Activated CD8-positive, alpha-beta memory T cell treated with anti-CD3 and anti-CD28 coated beads, Interleukin-2, amount 50 U/mL, for 4 hours (primary cell): Measurements from ENCODE around the gene LRRIQ1.
"Not testable (repeated sequence)": the region's sequence is repeated elsewhere in the genome, so short reads cannot be mapped to it uniquely, and the experiment has no call there.

Source experiments
- DNase-seq: peaks from one replicate; pipeline ENCODE4 v3.0.0-alpha.2; 2020

LRRIQ1 gene

GRCh38 chr12:85065837-85066482 lies 29.8 kb downstream of the LRRIQ1 start:
- DNase-seq = no peak

GRCh38 chr12:85072826-85073225 lies 36.7 kb downstream of the LRRIQ1 start:
- no peak for DNase-seq

- no peak for DNase-seq
Measured at GRCh38 chr12:85076688-85077430, 40.7 kb downstream of the LRRIQ1 start.

GRCh38 chr12:85085066-85085465 lies 48.9 kb downstream of the LRRIQ1 start:
- no peak for DNase-seq

GRCh38 chr12:85089792-85090191 lies 53.6 kb downstream of the LRRIQ1 start:
- DNase-seq = no peak

- no peak for DNase-seq
Measured at GRCh38 chr12:85092814-85093370, 56.7 kb downstream of the LRRIQ1 start.

GRCh38 chr12:85095501-85095900 lies 59.4 kb downstream of the LRRIQ1 start:
- DNase-seq = no peak

GRCh38 chr12:85130646-85131045 lies 94.5 kb downstream of the LRRIQ1 start:
- DNase-seq = no peak

GRCh38 chr12:85138833-85139232 lies 102.7 kb downstream of the LRRIQ1 start:
- no peak for DNase-seq

GRCh38 chr12:85147331-85147730 lies 111.2 kb downstream of the LRRIQ1 start:
- DNase-seq = no peak

GRCh38 chr12:85152311-85152729 lies 116.2 kb downstream of the LRRIQ1 start:
- no peak for DNase-seq

- no peak for DNase-seq
Measured at GRCh38 chr12:85155791-85156190, 119.6 kb downstream of the LRRIQ1 start.

- no peak for DNase-seq
Measured at GRCh38 chr12:85156569-85156968, 120.4 kb downstream of the LRRIQ1 start.

GRCh38 chr12:85157035-85157603 lies 121.0 kb downstream of the LRRIQ1 start:
- DNase-seq = no peak

- no peak for DNase-seq
Measured at GRCh38 chr12:85163752-85164321, 127.7 kb downstream of the LRRIQ1 start.

GRCh38 chr12:85179680-85180270 lies 143.6 kb downstream of the LRRIQ1 start:
- DNase-seq = no peak

- DNase-seq = no peak
Measured at GRCh38 chr12:85182699-85183098, 146.5 kb downstream of the LRRIQ1 start.

GRCh38 chr12:85183855-85184254 lies 147.7 kb downstream of the LRRIQ1 start:
- no peak for DNase-seq

GRCh38 chr12:85186236-85186635 lies 150.1 kb downstream of the LRRIQ1 start:
- DNase-seq = no peak

GRCh38 chr12:85188619-85189018 lies 152.5 kb downstream of the LRRIQ1 start:
- DNase-seq = no peak

- no peak for DNase-seq
Measured at GRCh38 chr12:85190728-85191127, 154.6 kb downstream of the LRRIQ1 start.

- not testable (repeated sequence) for DNase-seq
Measured at GRCh38 chr12:85203809-85204208, 167.7 kb downstream of the LRRIQ1 start.

GRCh38 chr12:85206543-85206942 lies 170.4 kb downstream of the LRRIQ1 start:
- no peak for DNase-seq
